Liver (tissue), 3 donors: ENCODE results near the gene SPAG9.

Experiments used
- FOXA1 ChIP-seq: IDR thresholded peaks from 2 replicates; pipeline ENCODE4 v1.6.1; 2016; ENCODE audit warnings: antibody characterized with exemption
- JUND ChIP-seq, 2 donors: IDR thresholded peaks; 2 replicates each; pipeline ENCODE4 v1.6.1; 2016; ENCODE audit warnings: antibody characterized with exemption in 2 of 2
- RAD21 ChIP-seq, 2 donors: IDR thresholded peaks; 2 replicates each; pipeline ENCODE4 v1.6.1; 2016; ENCODE audit warnings: antibody characterized with exemption in 2 of 2, mild to moderate bottlenecking in 2 of 2
- SP1 ChIP-seq: IDR thresholded peaks from 2 replicates; pipeline ENCODE4 v1.6.1; 2018; ENCODE audit warnings: antibody characterized with exemption, mild to moderate bottlenecking
- TF ChIP-seq, protein P1 (sequence below): fragments of 150-350 bp; IDR thresholded peaks from 2 replicates; pipeline ENCODE4 v1.5.1; 2017; ENCODE audit warnings: improper control_type of control experiment, low read depth, low read length; ENCODE audit not compliant: missing input control
- TF ChIP-seq, protein P2 (sequence below): IDR thresholded peaks from 2 replicates; pipeline ENCODE4 v1.6.1; 2016; ENCODE audit warnings: antibody characterized with exemption
- TF ChIP-seq, protein P3 (sequence below): IDR thresholded peaks from 2 replicates; pipeline ENCODE4 v1.6.1; 2016; ENCODE audit warnings: antibody characterized with exemption, mild to moderate bottlenecking
- donor health status: healthy.
- donor health status: healthy.

DNA sequence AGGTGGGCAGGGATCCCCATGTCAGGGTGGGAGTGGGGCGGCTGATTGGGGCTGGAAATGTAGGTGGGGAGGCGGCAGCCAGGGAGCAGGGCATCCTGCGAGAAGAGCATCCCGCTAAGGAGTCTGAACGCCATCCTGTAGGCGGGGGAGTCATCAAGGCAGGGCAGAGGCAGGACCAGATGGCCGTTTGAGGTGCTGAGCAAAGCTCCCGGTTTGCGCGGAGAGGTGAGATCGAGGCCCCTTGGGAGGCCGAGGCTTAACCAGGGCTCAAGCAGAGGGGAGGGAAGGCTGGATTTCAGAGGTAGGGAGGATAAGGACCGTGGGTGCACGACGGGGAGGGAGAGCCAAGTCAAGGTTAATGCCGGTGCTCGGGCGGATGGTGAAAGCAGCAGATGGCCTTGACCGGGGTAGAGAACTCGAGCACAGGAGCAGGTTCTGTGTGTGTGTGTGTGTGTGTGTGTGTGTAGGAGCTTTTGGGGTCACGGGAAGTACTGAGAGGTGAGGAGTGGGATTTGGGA is 45.1 kb upstream of the SPAG9 start:
- TF ChIP-seq, protein P1, sequence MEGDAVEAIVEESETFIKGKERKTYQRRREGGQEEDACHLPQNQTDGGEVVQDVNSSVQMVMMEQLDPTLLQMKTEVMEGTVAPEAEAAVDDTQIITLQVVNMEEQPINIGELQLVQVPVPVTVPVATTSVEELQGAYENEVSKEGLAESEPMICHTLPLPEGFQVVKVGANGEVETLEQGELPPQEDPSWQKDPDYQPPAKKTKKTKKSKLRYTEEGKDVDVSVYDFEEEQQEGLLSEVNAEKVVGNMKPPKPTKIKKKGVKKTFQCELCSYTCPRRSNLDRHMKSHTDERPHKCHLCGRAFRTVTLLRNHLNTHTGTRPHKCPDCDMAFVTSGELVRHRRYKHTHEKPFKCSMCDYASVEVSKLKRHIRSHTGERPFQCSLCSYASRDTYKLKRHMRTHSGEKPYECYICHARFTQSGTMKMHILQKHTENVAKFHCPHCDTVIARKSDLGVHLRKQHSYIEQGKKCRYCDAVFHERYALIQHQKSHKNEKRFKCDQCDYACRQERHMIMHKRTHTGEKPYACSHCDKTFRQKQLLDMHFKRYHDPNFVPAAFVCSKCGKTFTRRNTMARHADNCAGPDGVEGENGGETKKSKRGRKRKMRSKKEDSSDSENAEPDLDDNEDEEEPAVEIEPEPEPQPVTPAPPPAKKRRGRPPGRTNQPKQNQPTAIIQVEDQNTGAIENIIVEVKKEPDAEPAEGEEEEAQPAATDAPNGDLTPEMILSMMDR: no peak
- TF ChIP-seq FOXA1 (no peak), RAD21 (IDR thresholded peaks at IDR 0.05) (no peak), SP1 (no peak), JUND (IDR thresholded peaks at IDR 0.05) (no peak)
- TF ChIP-seq, protein P2, sequence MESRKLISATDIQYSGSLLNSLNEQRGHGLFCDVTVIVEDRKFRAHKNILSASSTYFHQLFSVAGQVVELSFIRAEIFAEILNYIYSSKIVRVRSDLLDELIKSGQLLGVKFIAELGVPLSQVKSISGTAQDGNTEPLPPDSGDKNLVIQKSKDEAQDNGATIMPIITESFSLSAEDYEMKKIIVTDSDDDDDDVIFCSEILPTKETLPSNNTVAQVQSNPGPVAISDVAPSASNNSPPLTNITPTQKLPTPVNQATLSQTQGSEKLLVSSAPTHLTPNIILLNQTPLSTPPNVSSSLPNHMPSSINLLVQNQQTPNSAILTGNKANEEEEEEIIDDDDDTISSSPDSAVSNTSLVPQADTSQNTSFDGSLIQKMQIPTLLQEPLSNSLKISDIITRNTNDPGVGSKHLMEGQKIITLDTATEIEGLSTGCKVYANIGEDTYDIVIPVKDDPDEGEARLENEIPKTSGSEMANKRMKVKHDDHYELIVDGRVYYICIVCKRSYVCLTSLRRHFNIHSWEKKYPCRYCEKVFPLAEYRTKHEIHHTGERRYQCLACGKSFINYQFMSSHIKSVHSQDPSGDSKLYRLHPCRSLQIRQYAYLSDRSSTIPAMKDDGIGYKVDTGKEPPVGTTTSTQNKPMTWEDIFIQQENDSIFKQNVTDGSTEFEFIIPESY: no peak
- TF ChIP-seq, protein P3, sequence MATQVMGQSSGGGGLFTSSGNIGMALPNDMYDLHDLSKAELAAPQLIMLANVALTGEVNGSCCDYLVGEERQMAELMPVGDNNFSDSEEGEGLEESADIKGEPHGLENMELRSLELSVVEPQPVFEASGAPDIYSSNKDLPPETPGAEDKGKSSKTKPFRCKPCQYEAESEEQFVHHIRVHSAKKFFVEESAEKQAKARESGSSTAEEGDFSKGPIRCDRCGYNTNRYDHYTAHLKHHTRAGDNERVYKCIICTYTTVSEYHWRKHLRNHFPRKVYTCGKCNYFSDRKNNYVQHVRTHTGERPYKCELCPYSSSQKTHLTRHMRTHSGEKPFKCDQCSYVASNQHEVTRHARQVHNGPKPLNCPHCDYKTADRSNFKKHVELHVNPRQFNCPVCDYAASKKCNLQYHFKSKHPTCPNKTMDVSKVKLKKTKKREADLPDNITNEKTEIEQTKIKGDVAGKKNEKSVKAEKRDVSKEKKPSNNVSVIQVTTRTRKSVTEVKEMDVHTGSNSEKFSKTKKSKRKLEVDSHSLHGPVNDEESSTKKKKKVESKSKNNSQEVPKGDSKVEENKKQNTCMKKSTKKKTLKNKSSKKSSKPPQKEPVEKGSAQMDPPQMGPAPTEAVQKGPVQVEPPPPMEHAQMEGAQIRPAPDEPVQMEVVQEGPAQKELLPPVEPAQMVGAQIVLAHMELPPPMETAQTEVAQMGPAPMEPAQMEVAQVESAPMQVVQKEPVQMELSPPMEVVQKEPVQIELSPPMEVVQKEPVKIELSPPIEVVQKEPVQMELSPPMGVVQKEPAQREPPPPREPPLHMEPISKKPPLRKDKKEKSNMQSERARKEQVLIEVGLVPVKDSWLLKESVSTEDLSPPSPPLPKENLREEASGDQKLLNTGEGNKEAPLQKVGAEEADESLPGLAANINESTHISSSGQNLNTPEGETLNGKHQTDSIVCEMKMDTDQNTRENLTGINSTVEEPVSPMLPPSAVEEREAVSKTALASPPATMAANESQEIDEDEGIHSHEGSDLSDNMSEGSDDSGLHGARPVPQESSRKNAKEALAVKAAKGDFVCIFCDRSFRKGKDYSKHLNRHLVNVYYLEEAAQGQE: no peak
